ENCODE data around the gene AATK. TPM values are rescaled to one million over a fixed set of nuclear protein-coding genes. Genes with fewer than 3 reads are reported as not detected.
A peak's percentile ranks its signal among the peaks of the same experiment; 100 is the strongest.

AATK gene
- total RNA-seq, 1 donor from 2014 or later, result 72.5 TPM

GRCh38 chr17:81130385-81131361 lies 35.3 kb downstream of the AATK start:
- H3K36me3 ChIP-seq, result no peaks in the 10 kb centered on the region

GRCh38 chr17:81129711-81130367 lies 36.2 kb downstream of the AATK start:
- ATAC-seq, result no peak
- Histone ChIP-seq H3K27me3 (no peaks in the 10 kb centered on the region), H3K27ac (peak overlapping the region; percentile 6), H3K36me3 (no peaks in the 10 kb centered on the region), H3K4me1 (no peaks in the 10 kb centered on the region), H3K4me3 (peak overlapping the region; percentile 48), H3K9me3 (no peaks in the 10 kb centered on the region)
- TF ChIP-seq CTCF (IDR thresholded peaks at IDR 0.05), result no peak
- DNase-seq, result no peak
- intact Hi-C loops (cut with DNase I), result no loop called here

More at GRCh38 chr17:81130385-81131361, 35.3 kb downstream of the AATK start:
- no peaks in the 10 kb centered on the region for H3K4me1 ChIP-seq
- no peaks in the 10 kb centered on the region for H3K27me3 ChIP-seq
- DNase-seq (peak; percentile 79), ATAC-seq (peak; percentile 57)
- no peaks in the 10 kb centered on the region for H3K9me3 ChIP-seq
- intact Hi-C loops (cut with DNase I), result no loop called here
- peak overlapping the region; percentile 48 for H3K4me3 ChIP-seq
- TF ChIP-seq CTCF (IDR thresholded peaks at IDR 0.05), result no peak
- peak overlapping the region; percentile 82 for H3K27ac ChIP-seq

- no peaks in the 10 kb centered on the region for H3K9me3 ChIP-seq
- H3K4me3 ChIP-seq, result no peak overlapping the region
- no peaks in the 10 kb centered on the region for H3K27me3 ChIP-seq
- H3K4me1 ChIP-seq, result no peaks in the 10 kb centered on the region
- intact Hi-C loops (cut with DNase I), result no loop called here
- TF ChIP-seq CTCF (IDR thresholded peaks at IDR 0.05), result no peak
- no peak overlapping the region for H3K27ac ChIP-seq
- H3K36me3 ChIP-seq, result no peaks in the 10 kb centered on the region
- DNase-seq (no peak), ATAC-seq (no peak)
Observed at GRCh38 chr17:81129289-81129688, 36.7 kb downstream of the AATK start.

GRCh38 chr17:81128774-81129173 lies 37.2 kb downstream of the AATK start:
- TF ChIP-seq CTCF (IDR thresholded peaks at IDR 0.05), result no peak
- no peak overlapping the region for H3K4me3 ChIP-seq
- H3K4me1 ChIP-seq, result no peaks in the 10 kb centered on the region
- H3K27ac ChIP-seq, result no peak overlapping the region
- no peaks in the 10 kb centered on the region for H3K9me3 ChIP-seq
- H3K27me3 ChIP-seq, result no peaks in the 10 kb centered on the region
- intact Hi-C loops (cut with DNase I), result no loop called here
- DNase-seq (no peak), ATAC-seq (no peak)
- H3K36me3 ChIP-seq, result no peaks in the 10 kb centered on the region

GRCh38 chr17:81128338-81128737 lies 37.7 kb downstream of the AATK start:
- Histone ChIP-seq H3K36me3 (no peaks in the 10 kb centered on the region), H3K9me3 (no peaks in the 10 kb centered on the region), H3K27ac (no peak overlapping the region), H3K4me1 (no peaks in the 10 kb centered on the region), H3K4me3 (no peak overlapping the region), H3K27me3 (no peaks in the 10 kb centered on the region)
- ATAC-seq (no peak), DNase-seq (no peak)
- intact Hi-C loops (cut with DNase I), result no loop called here
- TF ChIP-seq CTCF (IDR thresholded peaks at IDR 0.05), result no peak
